HG03060 (cell line): ENCODE data around the gene ACP1.

Experiments used
- ATAC-seq: cut with Tn5 transposase; IDR thresholded peaks from one replicate; pipeline ENCODE4 v1.9.1; 2021; ENCODE audit warnings: low read depth, moderate number of reproducible peaks; ENCODE audit not compliant: unreplicated experiment

ACP1 gene

DNA sequence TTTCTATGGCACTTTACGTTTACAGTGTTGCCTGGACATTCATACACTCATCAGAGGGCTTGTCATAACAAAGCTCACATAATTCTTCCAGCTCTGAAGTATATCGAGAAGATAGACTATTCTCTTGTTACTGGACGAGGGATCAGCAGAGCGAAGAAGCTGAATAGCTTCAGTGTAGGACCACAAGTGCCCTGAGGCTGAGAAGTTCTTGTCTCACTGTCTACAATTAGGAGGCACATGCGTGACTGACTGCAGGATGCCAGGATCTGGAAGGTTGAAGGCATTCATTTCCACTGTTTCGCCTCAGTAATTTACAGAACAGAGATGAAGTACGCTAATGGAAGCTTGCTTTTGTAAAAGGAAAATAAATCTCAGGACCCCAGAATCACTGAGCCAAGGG, 10.5 kb upstream of the ACP1 start:
- ATAC-seq = no peak

DNA sequence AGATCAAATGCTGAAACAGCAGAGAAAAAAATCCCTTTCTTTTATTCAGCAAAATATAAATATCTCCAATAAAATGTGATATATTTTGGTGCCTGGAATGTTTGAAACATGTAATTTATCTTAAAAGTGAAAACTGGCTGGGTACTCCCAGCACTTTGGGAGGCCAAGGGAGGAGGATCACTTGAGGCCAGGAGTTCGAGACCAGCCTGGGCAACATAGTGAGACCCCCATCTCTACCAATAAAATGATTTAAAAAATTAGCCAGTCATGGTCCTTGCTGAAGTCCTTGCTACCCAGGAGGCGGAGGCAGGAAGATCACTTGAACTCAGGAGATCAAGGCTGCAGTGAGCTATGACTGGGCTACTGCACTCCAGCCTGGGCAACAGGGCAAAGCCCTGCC, 9.6 kb upstream of the ACP1 start:
- ATAC-seq = no peak

GRCh38 chr2:256094-256493, 8.7 kb upstream of the ACP1 start:
- ATAC-seq = no peak

- no peak for ATAC-seq
These were observed 7.3 kb upstream of the ACP1 start for GRCh38 chr2:257429-257828.

DNA sequence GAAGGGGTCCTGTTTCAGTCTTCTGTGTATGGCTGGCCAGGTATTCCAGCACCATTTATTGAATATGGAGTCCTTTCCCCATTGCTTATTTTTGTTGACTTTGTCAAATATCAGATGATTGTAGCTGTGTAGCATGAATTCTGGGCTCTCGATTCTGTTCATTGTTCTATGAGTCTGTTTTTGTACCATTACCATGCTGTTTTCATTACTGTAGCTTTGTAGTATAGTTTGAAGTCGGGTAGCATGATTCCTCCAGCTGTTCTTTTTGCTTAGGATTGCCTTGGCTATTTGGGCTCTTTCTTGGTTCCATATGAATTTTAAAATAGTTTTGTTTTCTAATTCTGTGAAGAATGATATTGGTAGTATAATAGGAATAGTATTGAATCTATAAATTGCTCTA, 6.9 kb upstream of the ACP1 start:
- ATAC-seq = no peak

GRCh38 chr2:258933-259332, 5.8 kb upstream of the ACP1 start:
- ATAC-seq = no peak

DNA sequence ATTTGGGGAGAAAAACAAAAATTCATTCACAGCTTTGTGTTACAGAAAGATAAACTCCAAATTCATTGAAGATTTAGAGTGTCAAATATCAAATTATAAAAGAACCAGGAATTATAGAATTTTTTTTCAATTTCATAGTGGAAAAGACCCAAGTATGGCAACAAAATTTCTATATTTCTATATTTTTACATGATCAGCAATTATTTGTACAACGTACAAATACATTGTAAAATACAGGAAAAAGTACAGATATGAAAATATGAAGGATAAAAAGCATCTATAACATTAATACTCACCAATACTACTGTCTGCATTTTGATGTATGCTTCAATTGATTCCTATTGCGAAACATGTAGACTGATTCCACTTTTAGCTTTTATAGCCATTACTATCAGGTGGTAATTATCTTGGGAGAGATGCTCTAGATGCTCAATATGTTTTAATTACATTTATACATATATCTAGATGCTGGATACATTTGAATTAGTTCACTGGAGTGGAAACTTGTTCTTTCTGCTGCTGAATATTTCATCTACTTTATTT, 4.9 kb upstream of the ACP1 start:
- ATAC-seq = no peak

DNA sequence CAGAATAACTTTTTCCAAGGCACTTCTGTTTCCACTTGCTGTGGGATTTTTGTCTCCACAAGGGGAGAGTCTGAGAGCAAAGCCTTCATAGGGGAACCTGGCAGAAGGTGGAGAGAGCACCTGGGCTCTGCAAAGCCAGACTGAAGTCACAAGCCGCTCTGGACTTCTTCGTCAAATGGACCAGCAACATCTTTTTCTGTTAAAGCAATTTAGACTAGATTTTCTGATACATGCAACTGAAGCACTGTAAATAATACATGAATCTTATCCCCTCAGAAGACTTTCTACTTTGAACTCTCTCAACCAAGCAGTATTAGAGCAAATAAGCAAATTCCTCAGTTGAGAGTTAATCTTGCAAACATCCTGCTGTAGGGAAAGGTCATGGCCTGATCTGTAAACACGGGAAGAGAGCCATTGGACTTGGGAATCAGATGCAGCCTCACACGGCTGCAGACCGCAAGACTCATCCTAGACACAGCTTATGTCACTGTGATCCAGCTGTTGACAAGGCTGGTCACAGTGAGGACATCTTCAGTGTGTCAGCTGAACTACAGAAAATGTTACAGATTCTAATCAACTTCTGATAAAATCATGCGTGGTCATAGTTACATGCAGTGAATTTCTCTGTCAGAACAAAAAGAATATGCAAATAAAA, 4.1 kb upstream of the ACP1 start:
- no peak for ATAC-seq

GRCh38 chr2:262117-262516, 2.6 kb upstream of the ACP1 start:
- ATAC-seq = no peak

DNA sequence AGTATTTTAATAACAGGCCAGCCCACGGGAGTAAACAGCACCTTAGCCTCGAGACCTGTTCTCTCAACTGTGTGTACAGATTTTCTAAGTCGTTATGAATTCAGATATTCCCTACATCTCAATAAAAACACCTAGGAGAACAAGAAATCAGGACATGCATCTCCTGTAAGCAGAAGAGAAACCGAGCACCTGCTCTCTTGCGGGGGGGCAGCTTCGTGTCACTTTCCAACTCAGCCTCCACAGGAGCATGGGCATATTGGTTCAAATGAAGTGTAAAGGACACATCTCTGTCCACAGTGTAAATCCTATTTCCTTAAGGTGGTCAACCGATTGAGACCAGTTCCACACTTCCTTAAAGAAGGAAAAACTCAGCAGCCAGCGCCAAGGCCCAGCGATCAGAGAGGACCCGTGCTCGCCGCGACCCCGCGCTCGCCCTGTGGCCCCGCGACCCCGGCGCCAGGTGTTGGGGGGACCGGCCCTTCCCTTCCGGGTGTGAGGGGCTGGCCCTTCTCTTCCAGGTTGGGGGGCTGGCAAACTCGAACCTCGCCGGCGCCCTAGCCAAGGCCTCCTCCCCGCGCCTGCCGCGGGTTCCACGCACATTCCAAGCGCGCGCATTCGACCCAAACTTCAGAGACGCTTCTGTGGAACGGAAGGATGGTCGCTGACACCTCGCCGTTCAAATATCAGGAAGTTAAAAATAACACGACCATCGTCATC, 1.6 kb upstream of the ACP1 start:
- ATAC-seq = no peak

GRCh38 chr2:263774-264492, 814 bp upstream of the ACP1 start, which contains the start of gene SH3YL1:
TSS of gene SH3YL1 (minus strand) at chr2:264032. CDS start at chr2:263984, 48 bp downstream.
- ATAC-seq = no peak

- no peak for ATAC-seq
These were observed 3.6 kb downstream of the ACP1 start for GRCh38 chr2:268323-268722.

DNA sequence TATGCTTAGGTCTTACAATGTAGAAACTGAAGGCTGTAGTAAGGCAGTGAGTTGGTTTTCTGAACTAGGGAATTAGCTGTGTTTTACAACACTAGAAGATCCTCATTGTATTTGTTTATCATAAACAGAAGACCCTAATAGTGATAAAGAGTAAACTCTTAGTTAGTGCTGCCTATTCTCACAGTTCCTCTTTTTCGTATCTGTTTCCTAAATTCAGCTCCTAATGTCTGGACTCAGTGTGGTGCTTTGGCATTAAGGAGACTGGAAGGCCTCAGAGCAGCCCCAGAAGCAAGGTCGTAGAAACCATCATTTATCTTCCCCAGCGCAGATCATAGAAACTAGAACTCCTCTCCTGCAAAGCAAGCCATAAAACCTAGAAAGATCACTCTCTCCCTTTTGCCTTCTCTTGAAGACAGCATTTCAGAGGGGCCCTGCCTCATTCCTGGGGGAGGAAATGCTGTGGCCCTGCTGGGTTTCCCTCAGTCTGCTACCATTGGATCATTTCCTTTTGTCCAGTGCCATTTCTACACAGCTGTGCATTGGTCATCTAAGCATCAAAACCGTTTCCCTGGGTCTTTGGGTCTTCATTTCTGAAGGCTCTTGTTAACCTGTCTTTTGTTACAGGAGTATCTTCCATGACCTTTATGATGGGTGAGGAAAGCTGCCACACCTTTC, 4.7 kb downstream of the ACP1 start:
- ATAC-seq = no peak

GRCh38 chr2:270861-271260, 6.1 kb downstream of the ACP1 start:
- no peak for ATAC-seq

GRCh38 chr2:271917-272316, 7.2 kb downstream of the ACP1 start:
- ATAC-seq = no peak

GRCh38 chr2:273333-273732, 8.6 kb downstream of the ACP1 start:
- ATAC-seq = no peak

DNA sequence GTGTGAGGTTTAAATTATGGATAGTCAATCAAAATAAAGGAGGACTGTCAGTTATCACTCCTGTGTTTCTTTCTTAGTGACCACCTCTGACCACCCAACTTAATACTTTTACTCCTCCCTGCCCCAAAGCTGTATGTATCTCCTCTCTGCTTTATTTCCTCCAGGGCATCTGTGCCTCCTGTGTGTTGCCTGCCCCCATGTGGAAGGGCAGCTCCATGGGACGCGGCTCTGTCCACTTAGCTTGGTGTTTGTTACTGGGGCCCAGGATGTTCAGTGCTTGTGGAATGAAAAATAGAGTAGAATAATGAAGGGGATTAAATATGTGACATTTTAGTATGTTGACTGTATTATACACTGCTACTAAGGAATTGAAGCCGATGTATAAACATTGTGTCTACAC, 9.8 kb downstream of the ACP1 start:
- ATAC-seq = no peak

- ATAC-seq = peak; percentile 98
These were observed 10.7 kb downstream of the ACP1 start for GRCh38 chr2:275466-275865.

DNA sequence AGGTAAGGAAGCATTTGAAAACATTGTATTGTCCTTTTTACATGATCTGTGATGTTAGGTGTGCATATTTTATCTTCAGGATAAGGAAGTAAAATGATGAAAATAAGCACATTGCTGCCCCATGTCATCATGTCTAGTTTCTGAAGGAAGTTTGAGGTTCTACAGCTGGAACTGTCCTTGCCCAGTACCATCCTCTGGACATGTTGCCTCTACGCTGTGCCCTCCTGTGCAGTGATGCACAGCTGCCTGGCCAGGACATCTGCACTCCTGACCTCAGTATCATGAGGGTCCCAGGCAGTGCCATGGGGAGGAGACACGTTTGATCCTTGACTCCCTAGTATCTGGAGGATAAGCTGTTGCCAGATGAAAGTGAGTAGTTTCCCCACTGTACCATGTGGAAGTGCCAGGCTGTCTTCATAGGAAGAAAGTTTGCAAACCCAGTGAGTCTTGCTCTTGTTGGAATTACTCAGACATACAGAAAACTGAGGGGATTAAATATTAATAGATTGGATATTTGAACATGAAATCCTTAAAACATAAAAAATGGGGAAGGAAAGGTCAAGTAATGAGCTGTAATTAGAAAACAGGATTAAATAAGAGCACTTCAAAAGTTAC, 13.7 kb downstream of the ACP1 start:
- ATAC-seq = no peak

DNA sequence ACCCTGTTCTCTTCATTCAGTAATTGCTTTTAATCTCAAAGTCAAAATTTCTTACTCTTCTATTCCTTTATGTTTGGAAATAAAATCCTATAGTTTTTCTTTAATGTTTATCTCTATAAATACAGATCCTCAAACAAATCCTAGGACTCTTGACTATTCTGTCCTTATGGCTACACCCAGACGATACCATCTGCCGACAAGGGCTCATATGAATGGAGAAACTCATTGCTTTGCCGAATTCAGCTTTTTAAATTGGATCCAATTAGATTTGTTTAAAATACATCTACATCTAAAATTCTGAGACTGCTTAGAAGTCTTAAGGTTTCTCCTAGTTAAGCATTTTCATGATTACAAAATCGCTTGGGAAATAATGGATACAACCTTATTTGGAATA, 14.2 kb downstream of the ACP1 start:
- ATAC-seq = no peak
